ENCODE results near the gene COLQ. TPM values are rescaled to one million over a fixed set of nuclear protein-coding genes. Genes with fewer than 3 reads are reported as not detected.

The COLQ gene
- total and polyA plus RNA-seq, 10 donors = 1.9 to 29.8 (median 6.7) TPM

DNA sequence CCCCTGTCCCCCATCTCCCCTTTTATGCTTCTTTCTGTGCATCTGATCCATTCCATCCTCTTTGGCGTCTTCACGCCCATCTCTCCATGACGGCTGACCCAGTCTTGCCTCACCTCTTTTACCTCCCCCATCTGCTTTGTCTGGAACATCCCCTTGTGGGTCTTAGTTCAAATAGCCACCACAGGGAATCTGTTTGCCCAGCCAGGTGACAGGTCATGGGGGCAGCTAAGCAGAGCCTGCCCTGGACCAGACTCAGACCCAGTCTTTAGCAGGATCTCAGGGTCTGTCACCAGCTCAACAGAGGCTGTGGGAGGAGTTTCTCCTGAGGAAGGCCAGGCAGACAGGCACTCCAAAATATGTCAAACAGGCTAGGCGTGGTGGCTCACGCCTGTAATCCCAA is 28.1 kb downstream of the COLQ start:
- no peak overlapping the region for H3K27ac ChIP-seq
- no peaks in the 10 kb centered on the region for H3K4me1 ChIP-seq
- no peaks in the 10 kb centered on the region for H3K9me3 ChIP-seq
- intact Hi-C loops (cut with DNase I; ENCODE audit: low total_unique reads) = no loop called here
- no peak overlapping the region for H3K4me3 ChIP-seq
- 94 to 99% (median 96%) methylated on average over 5 of the region's 5 CpGs for WGBS, 5 donors
- DNase-seq = no peak
- H3K27me3 ChIP-seq (replicated peaks in 1 of 7) = no peaks in the 10 kb centered on the region
- peaks cover 0 to 4% (median 0%) of the 10 kb centered on the region in 6 donors for H3K36me3 ChIP-seq
- no peak for TF ChIP-seq POLR2A (IDR thresholded peaks at IDR 0.05)
- no peak for TF ChIP-seq POLR2AphosphoS5 (IDR thresholded peaks at IDR 0.05)
- TF ChIP-seq, protein P1, sequence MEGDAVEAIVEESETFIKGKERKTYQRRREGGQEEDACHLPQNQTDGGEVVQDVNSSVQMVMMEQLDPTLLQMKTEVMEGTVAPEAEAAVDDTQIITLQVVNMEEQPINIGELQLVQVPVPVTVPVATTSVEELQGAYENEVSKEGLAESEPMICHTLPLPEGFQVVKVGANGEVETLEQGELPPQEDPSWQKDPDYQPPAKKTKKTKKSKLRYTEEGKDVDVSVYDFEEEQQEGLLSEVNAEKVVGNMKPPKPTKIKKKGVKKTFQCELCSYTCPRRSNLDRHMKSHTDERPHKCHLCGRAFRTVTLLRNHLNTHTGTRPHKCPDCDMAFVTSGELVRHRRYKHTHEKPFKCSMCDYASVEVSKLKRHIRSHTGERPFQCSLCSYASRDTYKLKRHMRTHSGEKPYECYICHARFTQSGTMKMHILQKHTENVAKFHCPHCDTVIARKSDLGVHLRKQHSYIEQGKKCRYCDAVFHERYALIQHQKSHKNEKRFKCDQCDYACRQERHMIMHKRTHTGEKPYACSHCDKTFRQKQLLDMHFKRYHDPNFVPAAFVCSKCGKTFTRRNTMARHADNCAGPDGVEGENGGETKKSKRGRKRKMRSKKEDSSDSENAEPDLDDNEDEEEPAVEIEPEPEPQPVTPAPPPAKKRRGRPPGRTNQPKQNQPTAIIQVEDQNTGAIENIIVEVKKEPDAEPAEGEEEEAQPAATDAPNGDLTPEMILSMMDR (IDR thresholded peaks at IDR 0.05 in 8 of 11, conservative IDR thresholded peaks at IDR 0.05 in 3 of 11) = no peak

DNA sequence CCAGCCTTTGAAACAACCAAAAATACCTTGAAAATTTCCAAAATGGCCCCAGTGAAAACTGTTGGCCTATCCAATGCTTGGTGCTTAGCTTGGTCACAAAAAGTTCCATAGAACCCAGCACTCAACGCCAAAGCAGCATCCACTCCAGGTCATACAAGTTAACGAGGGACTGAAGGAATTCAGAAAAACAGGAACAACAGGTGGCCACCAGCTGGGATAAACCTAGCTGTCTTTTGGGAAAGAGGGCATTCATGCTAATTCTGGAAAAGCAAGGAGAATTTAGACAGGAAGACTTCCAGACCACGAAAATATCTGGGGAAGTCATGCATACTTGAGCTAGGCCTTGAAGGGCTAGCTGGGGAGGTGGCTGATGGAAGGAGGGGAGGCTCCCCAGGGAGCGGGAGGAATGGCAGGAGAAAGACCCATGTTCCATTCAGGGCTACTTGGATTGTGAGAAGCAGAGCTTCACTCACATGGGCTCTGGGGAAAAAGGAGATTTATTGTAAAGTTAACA is 28.6 kb downstream of the COLQ start:
- Histone ChIP-seq H3K27me3 (replicated peaks in 1 of 7) (no peaks in the 10 kb centered on the region), H3K4me1 (no peaks in the 10 kb centered on the region), H3K4me3 (no peak overlapping the region), H3K36me3 (peaks cover 0 to 4% (median 0%) of the 10 kb centered on the region in 6 donors), H3K27ac (no peak overlapping the region), H3K9me3 (no peaks in the 10 kb centered on the region)
- DNase-seq = no peak
- TF ChIP-seq POLR2AphosphoS5 (IDR thresholded peaks at IDR 0.05) (no peak), POLR2A (IDR thresholded peaks at IDR 0.05) (no peak)
- TF ChIP-seq, protein P1 (IDR thresholded peaks at IDR 0.05 in 8 of 11, conservative IDR thresholded peaks at IDR 0.05 in 3 of 11) = no peak
- WGBS, 5 donors = 68 to 92% (median 86%) methylated on average over 4 of the region's 4 CpGs
- intact Hi-C loops (cut with DNase I; ENCODE audit: low total_unique reads) = no loop called here

GRCh38 chr3:15491143-15491542 is 30.4 kb downstream of the COLQ start:
- 85 to 92% (median 89%) methylated on average over 8 of the region's 8 CpGs for WGBS, 5 donors
- no peak for DNase-seq
- H3K4me3 ChIP-seq = no peak overlapping the region

GRCh38 chr3:15490158-15490557 is 31.3 kb downstream of the COLQ start:
- no peak overlapping the region for H3K4me3 ChIP-seq
- no peaks in the 10 kb centered on the region for H3K27me3 ChIP-seq (replicated peaks in 1 of 7)
- no peaks in the 10 kb centered on the region for H3K4me1 ChIP-seq
- intact Hi-C loops (cut with DNase I; ENCODE audit: low total_unique reads) = no loop called here
- no peak for DNase-seq
- H3K27ac ChIP-seq = no peak overlapping the region
- TF ChIP-seq POLR2AphosphoS5 (IDR thresholded peaks at IDR 0.05) (no peak), POLR2A (IDR thresholded peaks at IDR 0.05) (no peak)
- TF ChIP-seq, protein P1 (IDR thresholded peaks at IDR 0.05 in 8 of 11, conservative IDR thresholded peaks at IDR 0.05 in 3 of 11) = no peak
- no peaks in the 10 kb centered on the region for H3K9me3 ChIP-seq
- peaks cover 0 to 14% (median 0%) of the 10 kb centered on the region in 6 donors for H3K36me3 ChIP-seq
- 83 to 97% (median 91%) methylated on average over 2 of the region's 2 CpGs for WGBS, 5 donors

More at GRCh38 chr3:15491143-15491542, 30.4 kb downstream of the COLQ start:
- intact Hi-C loops (cut with DNase I; ENCODE audit: low total_unique reads) = no loop called here
- Histone ChIP-seq H3K27me3 (replicated peaks in 1 of 7) (no peaks in the 10 kb centered on the region), H3K27ac (no peak overlapping the region), H3K9me3 (no peaks in the 10 kb centered on the region), H3K36me3 (peaks cover 0 to 14% (median 0%) of the 10 kb centered on the region in 6 donors), H3K4me1 (no peaks in the 10 kb centered on the region)
- no peak for TF ChIP-seq POLR2A (IDR thresholded peaks at IDR 0.05)
- TF ChIP-seq, protein P1 (IDR thresholded peaks at IDR 0.05 in 8 of 11, conservative IDR thresholded peaks at IDR 0.05 in 3 of 11) = no peak
- TF ChIP-seq POLR2AphosphoS5 (IDR thresholded peaks at IDR 0.05) = no peak

All from spleen (tissue), 11 donors.